ENCODE data around the gene PNPLA5.

The PNPLA5 gene

DNA sequence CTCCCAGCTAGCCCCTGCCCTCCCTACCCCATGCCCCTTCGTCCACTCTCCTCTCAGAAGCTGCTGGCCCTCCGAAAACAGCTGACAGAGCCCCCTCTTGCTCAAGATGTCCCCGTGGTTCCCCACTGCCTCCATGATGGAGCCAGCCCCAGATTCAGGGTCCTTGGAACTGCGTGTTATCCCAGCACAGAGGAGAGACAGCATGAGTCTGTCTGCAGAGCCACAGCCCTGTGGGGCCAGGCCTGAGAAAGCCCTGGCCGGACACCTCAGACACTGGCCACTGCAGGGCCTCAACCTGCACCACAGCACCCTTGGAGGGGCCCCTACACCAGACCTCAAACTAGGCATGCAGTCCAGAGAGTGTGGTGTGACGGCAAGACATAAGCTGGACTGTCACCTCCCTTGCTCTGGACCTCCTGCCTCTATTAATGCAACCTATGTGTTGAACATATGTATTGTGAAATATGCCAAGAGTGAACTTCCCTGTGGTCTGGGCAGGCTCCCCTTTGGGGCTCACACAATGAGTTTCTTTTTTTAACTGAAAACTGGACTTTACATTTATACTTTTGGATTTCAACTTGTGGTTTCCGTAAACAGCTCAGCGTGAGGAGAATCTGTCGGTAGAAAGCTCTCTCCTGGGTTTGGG is 9.6 kb downstream of the PNPLA5 start:
- no peak overlapping the region for H3K27ac Mint-ChIP-seq
- peaks cover 30% of the 10 kb centered on the region for H3K27me3 Mint-ChIP-seq (ENCODE audit: low read depth, poor library complexity)
- H3K4me3 Mint-ChIP-seq, result no peak overlapping the region
- H3K4me1 Mint-ChIP-seq, result no peaks in the 10 kb centered on the region
- no peak for DNase-seq
- TF ChIP-seq, protein P1, sequence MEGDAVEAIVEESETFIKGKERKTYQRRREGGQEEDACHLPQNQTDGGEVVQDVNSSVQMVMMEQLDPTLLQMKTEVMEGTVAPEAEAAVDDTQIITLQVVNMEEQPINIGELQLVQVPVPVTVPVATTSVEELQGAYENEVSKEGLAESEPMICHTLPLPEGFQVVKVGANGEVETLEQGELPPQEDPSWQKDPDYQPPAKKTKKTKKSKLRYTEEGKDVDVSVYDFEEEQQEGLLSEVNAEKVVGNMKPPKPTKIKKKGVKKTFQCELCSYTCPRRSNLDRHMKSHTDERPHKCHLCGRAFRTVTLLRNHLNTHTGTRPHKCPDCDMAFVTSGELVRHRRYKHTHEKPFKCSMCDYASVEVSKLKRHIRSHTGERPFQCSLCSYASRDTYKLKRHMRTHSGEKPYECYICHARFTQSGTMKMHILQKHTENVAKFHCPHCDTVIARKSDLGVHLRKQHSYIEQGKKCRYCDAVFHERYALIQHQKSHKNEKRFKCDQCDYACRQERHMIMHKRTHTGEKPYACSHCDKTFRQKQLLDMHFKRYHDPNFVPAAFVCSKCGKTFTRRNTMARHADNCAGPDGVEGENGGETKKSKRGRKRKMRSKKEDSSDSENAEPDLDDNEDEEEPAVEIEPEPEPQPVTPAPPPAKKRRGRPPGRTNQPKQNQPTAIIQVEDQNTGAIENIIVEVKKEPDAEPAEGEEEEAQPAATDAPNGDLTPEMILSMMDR (IDR thresholded peaks at IDR 0.05), result no peak
- H3K9me3 Mint-ChIP-seq, result no peaks in the 10 kb centered on the region
- H3K36me3 Mint-ChIP-seq (ENCODE audit: low read depth), result no peaks in the 10 kb centered on the region

GRCh38 chr22:43881091-43882061 is 10.4 kb downstream of the PNPLA5 start:
- Mint-ChIP-seq H3K4me1 (no peaks in the 10 kb centered on the region), H3K27ac (no peak overlapping the region), H3K4me3 (no peak overlapping the region), H3K9me3 (no peaks in the 10 kb centered on the region), H3K36me3 (ENCODE audit: low read depth) (no peaks in the 10 kb centered on the region), H3K27me3 (ENCODE audit: low read depth, poor library complexity) (peaks cover 27% of the 10 kb centered on the region)
- TF ChIP-seq, protein P1 (IDR thresholded peaks at IDR 0.05), result no peak
- no peak for DNase-seq

DNA sequence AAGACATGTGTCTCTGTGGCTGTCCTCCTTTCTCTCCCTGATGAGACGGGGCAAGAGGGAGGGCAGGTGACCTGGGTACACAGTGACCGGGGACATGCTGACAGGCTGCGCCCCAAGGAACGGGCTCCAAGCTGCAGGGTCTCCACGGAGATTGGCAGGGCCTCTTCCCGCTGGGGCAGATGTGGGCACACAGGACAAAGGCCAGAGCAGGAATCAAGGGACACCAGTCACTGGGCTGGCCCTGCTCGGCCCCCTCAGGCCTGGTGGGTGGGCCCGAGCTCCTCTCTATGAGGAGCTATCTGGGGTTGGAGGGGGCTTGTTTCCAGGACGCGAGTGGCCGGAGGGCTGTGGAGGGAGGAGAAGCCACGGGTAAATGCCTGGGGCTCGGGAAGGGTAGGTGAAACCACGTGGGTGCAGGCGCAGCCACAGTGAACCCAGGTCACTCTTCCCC is 11.2 kb downstream of the PNPLA5 start:
- H3K36me3 Mint-ChIP-seq (ENCODE audit: low read depth), result no peaks in the 10 kb centered on the region
- no peaks in the 10 kb centered on the region for H3K4me1 Mint-ChIP-seq
- peaks cover 34% of the 10 kb centered on the region for H3K27me3 Mint-ChIP-seq (ENCODE audit: low read depth, poor library complexity)
- no peak overlapping the region for H3K27ac Mint-ChIP-seq
- no peak for DNase-seq
- no peak overlapping the region for H3K4me3 Mint-ChIP-seq
- no peaks in the 10 kb centered on the region for H3K9me3 Mint-ChIP-seq
- TF ChIP-seq, protein P1 (IDR thresholded peaks at IDR 0.05), result no peak

DNA sequence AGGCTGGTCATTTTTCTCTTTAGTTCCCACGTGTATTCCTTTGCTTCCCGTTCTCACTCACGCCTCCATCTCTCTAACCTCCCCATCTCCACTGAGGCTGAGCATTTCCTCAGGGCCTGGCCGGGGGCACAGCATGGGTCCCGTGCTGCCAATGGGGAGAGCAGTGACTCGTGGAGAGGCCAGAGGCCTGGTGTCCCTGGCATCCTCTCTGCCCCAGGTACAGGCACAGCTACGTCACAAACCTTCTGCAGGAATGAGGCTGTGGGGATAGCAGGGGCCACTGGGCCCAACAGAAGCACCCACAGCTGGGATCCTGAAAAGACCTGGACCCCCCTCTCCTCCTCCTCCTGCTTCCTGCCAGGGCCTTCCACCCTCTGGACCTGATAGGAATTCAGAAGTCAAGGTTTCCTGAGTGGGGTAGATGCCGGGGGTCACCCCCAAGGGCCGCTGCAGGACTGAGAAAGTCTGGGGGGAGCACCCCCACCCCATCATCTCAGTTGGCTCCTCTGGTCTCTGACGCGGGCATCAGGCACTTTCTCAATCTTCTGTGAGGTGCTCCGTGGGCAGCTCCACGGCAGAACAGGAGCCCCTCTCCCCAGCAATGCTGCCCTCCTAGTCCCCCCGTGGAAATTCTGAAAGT is 11.8 kb downstream of the PNPLA5 start:
- DNase-seq, result no peak
- H3K27ac Mint-ChIP-seq, result no peak overlapping the region

GRCh38 chr22:43878831-43879550 is 12.8 kb downstream of the PNPLA5 start:
- peaks cover 33% of the 10 kb centered on the region for H3K27me3 Mint-ChIP-seq (ENCODE audit: low read depth, poor library complexity)
- H3K9me3 Mint-ChIP-seq, result no peaks in the 10 kb centered on the region
- H3K4me3 Mint-ChIP-seq, result no peak overlapping the region
- no peaks in the 10 kb centered on the region for H3K36me3 Mint-ChIP-seq (ENCODE audit: low read depth)
- no peak overlapping the region for H3K27ac Mint-ChIP-seq
- DNase-seq, result no peak
- TF ChIP-seq, protein P1 (IDR thresholded peaks at IDR 0.05), result no peak
- H3K4me1 Mint-ChIP-seq, result no peaks in the 10 kb centered on the region

More for the DNA sequence above, 11.8 kb downstream of the PNPLA5 start:
- no peaks in the 10 kb centered on the region for H3K36me3 Mint-ChIP-seq (ENCODE audit: low read depth)
- H3K9me3 Mint-ChIP-seq, result no peaks in the 10 kb centered on the region
- no peaks in the 10 kb centered on the region for H3K4me1 Mint-ChIP-seq
- TF ChIP-seq, protein P1 (IDR thresholded peaks at IDR 0.05), result no peak
- no peak overlapping the region for H3K4me3 Mint-ChIP-seq
- H3K27me3 Mint-ChIP-seq (ENCODE audit: low read depth, poor library complexity), result peaks cover 35% of the 10 kb centered on the region

Measured in nephron progenitor cell (in vitro differentiated cells).